Measurements from ENCODE around the gene NTN1.
"Not testable (repeated sequence)": the region's sequence is repeated elsewhere in the genome, so short reads cannot be mapped to it uniquely, and the experiment has no call there.

The NTN1 gene

DNA sequence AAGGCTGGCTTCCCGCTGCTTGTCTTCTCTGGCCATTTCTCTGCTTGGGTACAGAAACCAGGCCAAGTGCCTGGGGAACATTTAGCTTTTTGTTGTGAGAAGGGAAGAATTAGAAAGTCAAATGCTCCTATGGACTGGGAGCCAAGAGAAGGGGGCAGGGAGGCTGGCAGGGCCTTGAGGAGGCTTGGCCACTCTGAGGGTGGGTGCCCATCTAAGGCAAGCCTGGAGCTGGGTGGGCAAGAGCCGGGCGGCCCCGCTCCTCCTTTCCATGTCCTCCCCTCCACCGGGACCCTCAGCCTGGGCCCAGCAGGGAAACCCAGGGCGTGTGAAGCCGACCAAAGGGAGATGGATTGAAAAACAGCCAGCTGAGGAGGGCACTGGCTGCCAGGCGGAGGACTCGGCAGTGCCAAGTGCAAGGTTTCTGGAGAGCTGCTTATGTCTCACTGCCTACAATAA is 69.4 kb downstream of the NTN1 start:
- no peak for DNase-seq

- DNase-seq = no peak
Observed at GRCh38 chr17:9094193-9094592, 72.9 kb downstream of the NTN1 start.

DNA sequence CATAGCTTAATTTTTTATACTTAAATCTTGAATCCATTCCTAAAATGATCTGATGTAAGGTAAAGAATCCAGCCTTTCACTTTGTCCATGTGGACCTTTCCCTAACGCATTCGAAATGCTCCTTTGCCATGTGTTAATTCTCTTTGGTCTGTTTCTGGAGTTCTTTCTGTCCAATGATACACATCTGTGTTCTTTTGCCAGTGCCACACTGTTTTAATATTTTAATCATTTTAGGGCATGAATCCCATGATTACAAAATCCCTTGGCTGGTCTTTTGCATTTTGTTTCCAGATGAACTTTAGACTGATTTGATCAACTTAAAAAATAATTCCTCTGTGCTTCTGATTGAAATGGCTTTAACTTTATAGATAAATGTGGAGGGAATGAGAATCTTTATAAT is 74.1 kb downstream of the NTN1 start:
- DNase-seq = no peak

DNA sequence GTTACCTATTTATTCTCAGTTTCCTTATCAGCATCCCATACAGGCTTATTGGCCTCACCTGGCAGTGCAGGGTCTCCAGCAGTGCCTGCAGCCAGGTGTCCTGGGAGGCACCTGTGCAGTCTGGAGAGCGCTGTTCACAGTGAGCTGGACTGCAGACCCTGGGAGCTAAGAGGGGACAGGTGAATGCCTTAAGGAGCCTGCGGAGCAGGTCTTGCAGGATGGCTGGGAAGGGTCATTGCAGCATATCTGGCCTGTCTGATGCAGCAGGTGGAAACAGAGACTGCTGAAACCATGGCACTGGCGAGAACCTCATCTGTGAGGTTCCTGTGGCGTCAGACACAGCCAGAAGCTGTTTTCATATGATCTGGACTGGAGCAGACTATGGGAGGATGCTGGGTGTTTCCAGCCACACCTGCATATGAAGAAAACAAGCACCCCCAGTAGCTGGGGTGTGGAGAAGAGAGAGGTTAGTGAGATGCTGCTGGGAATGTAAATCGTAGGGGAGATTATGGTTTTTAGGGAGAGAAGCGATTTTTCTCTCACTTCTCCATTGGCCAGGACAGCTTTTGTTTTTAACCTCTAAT is 77.0 kb downstream of the NTN1 start:
- no peak for DNase-seq

- DNase-seq = no peak
Observed at GRCh38 chr17:9101356-9101755, 80.0 kb downstream of the NTN1 start.

DNA sequence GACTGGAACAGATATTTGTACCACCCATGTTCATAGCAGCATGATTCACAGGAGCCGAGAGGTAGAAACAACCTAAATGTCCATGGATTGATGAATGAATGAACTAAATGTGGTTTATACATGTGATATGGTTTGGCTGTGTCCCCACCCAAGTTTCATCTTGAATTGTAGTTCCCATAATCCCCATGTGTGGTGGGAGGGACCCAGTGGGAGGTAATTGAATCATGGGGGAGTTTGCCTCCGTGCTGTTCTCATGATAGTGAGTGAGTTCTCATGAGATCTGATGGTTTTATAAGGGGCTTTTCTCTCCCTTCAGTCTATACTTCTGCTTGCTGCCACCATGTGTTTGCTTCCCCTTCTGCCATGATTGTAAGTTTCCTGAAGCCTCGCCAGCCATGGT is 81.9 kb downstream of the NTN1 start:
- not testable (repeated sequence) for DNase-seq

- DNase-seq = no peak
Observed at GRCh38 chr17:9104370-9105041, 83.2 kb downstream of the NTN1 start.

DNA sequence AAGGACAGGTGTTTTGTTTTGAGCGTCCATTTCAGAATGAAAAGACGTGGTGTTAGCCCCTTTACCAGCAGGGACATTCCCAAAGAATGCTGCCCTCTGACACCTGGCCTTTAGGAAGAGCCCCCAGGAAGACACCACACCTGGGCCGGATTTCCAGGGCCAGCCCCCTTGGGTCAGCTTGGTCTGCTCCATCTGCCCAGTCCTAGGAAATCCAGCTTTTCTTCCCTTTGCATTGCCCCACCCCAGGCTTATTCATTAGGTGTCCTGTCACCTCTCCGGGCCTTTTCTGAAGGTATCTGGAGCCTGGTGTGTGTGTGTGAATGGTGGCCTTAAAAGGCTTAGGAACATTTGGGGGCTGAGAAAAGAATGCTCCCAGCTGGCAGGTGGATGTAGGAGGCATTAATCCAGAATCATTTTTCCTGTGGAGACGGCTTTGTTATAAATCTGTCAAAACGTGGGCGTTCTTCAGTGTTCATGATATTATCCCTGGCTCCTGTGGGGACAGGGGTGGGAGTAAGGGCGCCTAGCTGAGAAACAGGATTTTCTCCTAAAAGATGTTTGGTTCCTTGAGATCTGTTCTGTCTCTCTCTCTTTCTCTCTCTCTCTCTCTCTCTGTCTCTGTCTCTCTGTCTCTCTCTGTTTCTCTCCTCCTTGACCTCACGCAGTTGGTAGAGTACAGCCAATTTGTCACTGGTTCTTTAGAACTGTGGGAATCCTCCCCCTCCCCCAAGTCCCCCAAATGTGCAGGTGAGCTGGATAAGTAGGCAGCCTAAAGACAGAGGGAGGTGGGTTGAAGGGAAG is 84.0 kb downstream of the NTN1 start:
- DNase-seq = no peak

DNA sequence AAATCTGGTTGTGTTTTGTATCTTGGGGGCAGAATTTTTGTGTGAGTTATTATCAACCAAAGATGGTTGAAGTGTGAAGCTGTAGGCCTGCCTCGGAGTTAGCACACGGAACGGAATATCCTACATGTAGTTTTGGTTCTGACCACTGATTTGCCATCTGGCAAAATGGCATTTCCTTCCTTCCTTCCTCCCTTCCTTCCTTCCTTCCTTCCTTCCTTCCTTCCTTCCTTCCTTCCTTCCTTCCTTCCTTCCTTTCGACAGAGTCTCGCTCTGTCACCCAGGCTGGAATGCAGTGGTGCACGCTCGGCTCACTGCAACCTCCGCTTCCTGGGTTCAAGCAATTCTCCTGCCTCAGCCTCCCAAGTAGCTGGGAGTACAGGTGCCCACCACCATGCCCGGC is 85.0 kb downstream of the NTN1 start:
- not testable (repeated sequence) for DNase-seq

GRCh38 chr17:9107527-9107926 is 86.2 kb downstream of the NTN1 start:
- DNase-seq = no peak

DNA sequence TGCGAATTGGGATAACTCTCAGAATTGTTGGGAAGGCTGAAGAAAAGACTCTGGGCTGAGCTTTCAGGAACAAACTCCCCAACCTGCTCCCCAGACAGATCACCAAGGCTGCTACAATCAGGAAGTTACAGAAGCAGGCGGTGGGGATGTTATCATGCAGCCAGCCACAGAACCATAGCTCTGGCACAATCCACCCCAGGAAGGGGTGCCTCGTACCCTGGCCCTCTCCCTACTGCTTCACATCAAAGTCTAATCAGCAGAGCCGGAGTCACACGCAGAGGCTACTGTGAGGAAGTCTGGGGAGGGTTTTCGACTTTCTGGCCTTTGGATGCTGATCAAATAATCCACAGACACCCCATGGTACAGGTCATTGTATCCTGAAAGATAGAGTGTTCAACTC is 86.8 kb downstream of the NTN1 start:
- DNase-seq = peak; percentile 4

DNA sequence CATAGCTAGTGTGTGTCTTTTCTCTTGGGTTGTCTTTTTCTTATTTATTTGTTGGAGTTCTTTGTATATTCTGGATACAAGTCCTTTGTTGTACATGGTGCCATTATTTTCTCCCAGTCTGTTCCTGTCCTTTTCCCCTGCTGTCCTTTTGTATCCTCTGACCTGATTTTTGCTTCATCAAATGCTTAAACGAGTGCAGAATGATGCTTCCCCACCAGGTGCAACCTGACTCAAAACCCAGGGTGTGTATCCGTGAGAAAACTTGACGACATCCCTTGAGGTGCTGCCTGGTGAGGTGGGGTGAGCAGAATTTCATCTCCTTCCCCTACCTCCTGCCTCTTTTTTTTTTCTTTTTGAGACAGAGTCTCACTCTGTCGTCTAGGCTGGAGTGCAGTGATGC is 88.6 kb downstream of the NTN1 start:
- no peak for DNase-seq

DNA sequence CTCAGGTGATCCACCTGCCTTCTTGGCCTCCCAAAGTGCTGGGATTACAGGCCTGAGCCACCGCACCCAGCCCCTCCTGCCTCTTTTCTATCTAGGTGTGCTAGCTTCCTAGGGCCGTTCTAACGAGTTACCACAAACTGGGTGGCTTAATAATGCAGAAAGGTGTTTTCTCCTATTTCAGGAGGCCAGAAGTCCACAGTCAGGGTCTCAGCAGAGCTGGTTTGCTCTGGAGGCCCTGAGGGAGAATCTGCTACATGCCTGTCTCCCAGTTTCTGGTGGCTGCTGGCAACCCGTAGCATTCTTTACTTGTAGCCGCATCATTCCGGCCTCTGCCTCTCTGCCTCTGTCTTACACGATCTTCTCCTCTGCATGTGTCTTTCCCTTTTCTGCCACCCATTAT is 89.2 kb downstream of the NTN1 start:
- no peak for DNase-seq

DNA sequence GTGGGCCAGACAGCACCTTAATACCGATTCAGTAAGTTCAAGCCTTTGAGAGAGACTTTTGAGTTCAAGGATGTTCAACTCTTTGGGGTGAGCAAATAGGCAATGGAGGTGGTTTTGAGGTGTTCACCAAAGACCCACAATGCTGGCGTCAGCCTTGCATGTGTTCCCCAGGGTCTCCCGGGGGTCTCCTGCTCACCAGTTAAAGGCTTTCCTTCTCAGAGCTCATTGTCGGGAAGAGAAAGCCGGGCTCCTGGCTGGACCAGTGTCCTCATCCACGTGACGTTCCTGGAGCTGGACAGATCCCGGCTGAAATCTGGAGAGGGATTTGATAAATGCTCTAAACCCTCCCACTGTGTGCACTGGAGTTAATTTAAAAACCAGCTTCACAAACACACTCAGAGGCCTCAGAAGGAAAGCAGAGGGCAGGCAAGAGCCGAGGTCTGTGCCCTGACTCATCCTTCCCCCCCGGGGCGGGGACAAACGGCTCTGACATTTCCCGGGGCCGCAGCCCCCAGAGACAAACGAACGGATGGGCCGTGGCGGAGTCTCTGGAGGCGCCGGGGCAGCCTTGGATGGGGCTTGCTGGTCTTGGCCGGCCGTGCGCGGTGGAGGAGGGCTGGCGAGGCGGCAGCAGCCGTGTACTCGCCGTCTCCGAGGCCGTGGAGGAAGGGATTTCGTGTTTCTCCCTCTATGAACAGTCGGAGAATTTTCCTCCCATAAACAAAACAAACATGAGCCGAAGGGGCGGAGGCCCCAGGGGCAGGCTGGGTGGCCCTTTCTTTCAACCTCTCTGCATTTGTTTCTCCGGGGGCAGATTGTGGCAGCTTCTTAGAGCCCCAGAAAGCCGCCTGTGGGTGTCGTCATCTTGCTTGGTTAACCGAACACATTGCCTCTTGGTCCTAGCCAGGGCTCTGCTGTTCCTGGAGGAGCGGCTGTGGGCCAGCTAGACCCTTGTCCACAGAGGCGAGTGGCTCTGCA is 94.2 kb downstream of the NTN1 start:
- DNase-seq = peak; percentile 72

DNA sequence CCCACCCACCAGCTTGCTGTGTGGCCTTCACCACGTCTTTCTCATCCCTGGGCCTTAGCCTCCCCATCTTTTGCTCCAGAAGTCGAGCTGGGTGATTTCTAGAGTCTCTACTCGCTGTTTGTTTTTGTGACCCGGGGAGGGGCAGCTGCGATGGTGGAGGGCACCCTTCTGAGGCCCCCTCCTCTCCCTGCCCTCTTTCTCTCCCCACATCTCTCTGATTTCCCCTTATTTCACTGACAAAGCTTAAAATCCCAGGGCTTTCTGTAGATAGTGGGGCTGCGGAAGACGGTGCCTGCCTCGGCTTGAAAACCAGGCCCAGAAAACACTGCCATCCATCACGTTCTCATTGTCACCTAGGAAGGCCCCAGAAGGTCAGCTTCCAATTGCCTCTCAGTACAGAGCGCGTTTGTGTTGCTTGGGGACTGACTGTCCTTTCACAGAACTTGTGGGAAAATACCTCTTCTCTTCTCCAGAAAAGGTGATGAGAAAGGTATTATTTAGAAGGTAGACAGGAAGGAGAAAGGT is 95.1 kb downstream of the NTN1 start:
- no peak for DNase-seq

DNA sequence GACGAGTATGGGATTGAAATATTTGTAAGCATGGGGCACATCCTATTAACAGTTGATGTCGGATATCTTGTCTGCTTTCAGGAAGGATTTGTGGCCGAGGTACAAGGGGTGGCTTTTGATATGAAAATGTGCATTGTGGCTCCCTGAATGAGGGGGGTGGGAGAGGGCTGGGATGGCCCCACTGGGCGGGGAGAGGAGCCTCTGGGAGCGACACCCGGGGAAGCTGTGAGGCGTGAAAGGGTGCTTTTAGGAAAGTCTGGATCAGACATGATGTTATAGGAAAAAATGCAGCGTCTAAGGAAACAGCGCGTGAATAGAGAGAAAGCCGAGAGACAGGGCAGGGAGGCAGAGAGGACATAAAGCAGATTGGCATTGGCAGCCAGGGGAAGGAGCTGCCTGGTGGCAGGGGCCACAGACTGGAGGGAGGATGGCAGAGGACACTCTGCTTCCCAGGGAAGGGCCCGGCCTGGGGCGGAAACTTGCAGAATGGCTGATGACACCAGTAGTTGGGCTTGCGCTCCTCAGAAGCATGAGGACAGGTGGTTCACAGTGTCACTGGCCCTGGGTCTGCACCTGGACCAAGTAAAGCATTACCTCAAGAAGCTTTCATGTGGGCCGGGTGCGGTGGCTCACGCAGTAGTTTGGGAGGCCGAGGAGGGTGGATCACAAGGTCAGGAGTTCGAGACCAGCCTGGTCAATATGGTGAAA is 95.7 kb downstream of the NTN1 start:
- DNase-seq = no peak

DNA sequence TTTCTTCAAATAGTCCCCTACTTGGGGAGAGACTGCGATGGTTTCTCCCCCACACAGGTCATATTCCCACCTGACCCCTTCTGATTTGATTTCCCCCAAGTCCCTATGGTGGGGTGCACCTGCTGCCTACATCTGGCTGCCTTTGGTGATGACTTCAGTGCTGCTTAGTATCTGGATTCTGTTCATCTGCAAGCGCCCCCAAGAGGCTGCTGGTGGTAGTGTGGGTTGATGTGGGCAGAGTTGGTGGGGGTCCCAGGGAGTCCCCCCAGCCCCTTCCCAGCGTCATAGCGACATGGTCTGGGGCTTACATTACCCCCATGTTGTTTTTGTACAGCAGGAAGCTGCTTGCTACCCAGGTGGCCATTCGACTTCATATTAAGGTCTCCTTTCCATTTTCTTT is 99.2 kb downstream of the NTN1 start:
- DNase-seq = no peak

DNA sequence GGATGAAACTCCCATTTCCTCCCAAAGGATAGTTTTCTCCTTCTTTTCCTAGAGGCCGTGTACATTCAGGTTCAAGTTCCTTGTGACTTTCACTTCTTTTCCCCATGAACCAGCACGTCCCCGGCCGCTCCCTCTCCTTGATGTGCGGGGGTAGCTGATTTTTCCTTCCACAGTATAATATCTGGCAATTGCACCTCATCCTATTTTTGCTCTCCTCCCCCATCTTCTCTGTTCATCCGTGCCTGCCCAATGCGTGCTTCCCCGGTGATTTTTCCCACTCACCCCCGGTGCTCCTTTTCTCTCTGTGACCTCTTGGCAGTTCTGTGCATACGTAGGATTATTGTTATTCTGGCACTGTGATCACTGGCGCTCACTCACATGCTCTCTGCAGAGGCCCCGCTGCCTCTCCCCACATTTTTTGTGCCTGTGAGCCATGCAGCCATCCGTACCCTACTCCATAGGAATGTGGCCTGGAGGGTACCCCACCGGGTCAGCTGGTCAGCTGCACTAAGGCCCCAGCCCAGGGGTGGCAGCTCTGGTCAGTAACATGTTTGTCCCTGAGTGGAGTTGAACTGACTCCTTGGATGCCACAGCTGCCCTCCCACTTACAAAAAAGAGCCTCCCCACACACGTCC is 100.0 kb downstream of the NTN1 start:
- no peak for DNase-seq

- DNase-seq = no peak
Observed at GRCh38 chr17:9123594-9124553, 102.6 kb downstream of the NTN1 start.

DNA sequence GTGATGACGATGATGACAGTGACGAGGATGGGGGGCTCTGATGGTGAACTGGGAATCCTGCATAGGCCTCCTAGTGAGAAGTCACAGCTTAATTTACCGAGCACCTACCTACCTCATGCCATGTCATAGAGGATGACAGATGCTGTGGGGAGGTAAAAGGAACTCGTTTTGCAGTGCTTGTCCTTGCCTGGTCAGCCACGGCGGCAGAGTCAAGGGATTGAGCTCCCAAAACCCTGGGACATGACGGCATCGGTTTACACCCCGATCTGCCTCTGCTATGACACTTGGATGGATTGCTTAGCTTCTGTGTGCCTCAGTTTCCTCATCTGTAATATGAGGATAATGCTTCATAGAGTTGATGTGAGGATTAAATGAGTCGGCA is 103.2 kb downstream of the NTN1 start:
- DNase-seq = no peak
